Liver (tissue), 3 donors: ENCODE data around the gene ELAVL3.

ENCODE experiments used
- ATF3 ChIP-seq: IDR thresholded peaks from 2 replicates; pipeline ENCODE4 v1.6.1; 2016; ENCODE audit warnings: antibody characterized with exemption
- CTCF ChIP-seq: fragments of 150-350 bp; IDR thresholded peaks from 2 replicates; pipeline ENCODE4 v1.5.1; 2017; ENCODE audit warnings: improper control_type of control experiment, low read depth, low read length; ENCODE audit not compliant: missing input control
- EGR1 ChIP-seq, 2 donors: IDR thresholded peaks; 2 replicates each; pipeline ENCODE4 v1.6.1; 2016 to 2018; ENCODE audit warnings: antibody characterized with exemption in 2 of 2, low read depth in 2 of 2
- GABPA ChIP-seq, 2 donors: IDR thresholded peaks in 1 of 2; conservative IDR thresholded peaks in 1 of 2; 2 replicates each; pipeline ENCODE4 v1.6.1; 2016; ENCODE audit warnings: antibody characterized with exemption in 2 of 2, mild to moderate bottlenecking in 1 of 2, moderate library complexity in 1 of 2
- JUND ChIP-seq, 2 donors: IDR thresholded peaks; 2 replicates each; pipeline ENCODE4 v1.6.1; 2016; ENCODE audit warnings: antibody characterized with exemption in 2 of 2
- RAD21 ChIP-seq, 2 donors: IDR thresholded peaks; 2 replicates each; pipeline ENCODE4 v1.6.1; 2016; ENCODE audit warnings: antibody characterized with exemption in 2 of 2, mild to moderate bottlenecking in 2 of 2
- REST ChIP-seq: IDR thresholded peaks from 2 replicates; pipeline ENCODE4 v1.6.1; 2016; ENCODE audit warnings: antibody characterized with exemption, mild to moderate bottlenecking
- TF ChIP-seq, protein P1 (sequence below): IDR thresholded peaks from 2 replicates; pipeline ENCODE4 v1.6.1; 2016; ENCODE audit warnings: antibody characterized with exemption
- donor health status: healthy.
- donor health status: healthy.

- TF ChIP-seq CTCF (no peak), EGR1 (IDR thresholded peaks at IDR 0.05; ENCODE audit: low read depth in 2 of 2) (no peak), ATF3 (no peak), RAD21 (IDR thresholded peaks at IDR 0.05) (no peak), REST (no peak), JUND (IDR thresholded peaks at IDR 0.05) (no peak), GABPA (IDR thresholded peaks at IDR 0.05 in 1 of 2, conservative IDR thresholded peaks at IDR 0.05 in 1 of 2) (no peak)
- TF ChIP-seq, protein P1, sequence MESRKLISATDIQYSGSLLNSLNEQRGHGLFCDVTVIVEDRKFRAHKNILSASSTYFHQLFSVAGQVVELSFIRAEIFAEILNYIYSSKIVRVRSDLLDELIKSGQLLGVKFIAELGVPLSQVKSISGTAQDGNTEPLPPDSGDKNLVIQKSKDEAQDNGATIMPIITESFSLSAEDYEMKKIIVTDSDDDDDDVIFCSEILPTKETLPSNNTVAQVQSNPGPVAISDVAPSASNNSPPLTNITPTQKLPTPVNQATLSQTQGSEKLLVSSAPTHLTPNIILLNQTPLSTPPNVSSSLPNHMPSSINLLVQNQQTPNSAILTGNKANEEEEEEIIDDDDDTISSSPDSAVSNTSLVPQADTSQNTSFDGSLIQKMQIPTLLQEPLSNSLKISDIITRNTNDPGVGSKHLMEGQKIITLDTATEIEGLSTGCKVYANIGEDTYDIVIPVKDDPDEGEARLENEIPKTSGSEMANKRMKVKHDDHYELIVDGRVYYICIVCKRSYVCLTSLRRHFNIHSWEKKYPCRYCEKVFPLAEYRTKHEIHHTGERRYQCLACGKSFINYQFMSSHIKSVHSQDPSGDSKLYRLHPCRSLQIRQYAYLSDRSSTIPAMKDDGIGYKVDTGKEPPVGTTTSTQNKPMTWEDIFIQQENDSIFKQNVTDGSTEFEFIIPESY, result no peak
Measured at GRCh38 chr19:11519138-11519537, 38.3 kb upstream of the ELAVL3 start.
